Epidermal melanocyte (primary cell): ENCODE results near the gene SLC22A23.

Experiments used
- DNase-seq: peaks from one replicate; pipeline ENCODE4 v3.0.0; 2011; ENCODE audit warnings: low spot score; ENCODE audit not compliant: insufficient read length

Gene SLC22A23

GRCh38 chr6:3471711-3472110, 14.9 kb upstream of the SLC22A23 start:
- no peak for DNase-seq

GRCh38 chr6:3471286-3471685, 14.4 kb upstream of the SLC22A23 start:
- no peak for DNase-seq

- no peak for DNase-seq
Observed at GRCh38 chr6:3468585-3468984, 11.7 kb upstream of the SLC22A23 start.

GRCh38 chr6:3467996-3468395, 11.1 kb upstream of the SLC22A23 start:
- DNase-seq: no peak

- DNase-seq: no peak
Observed at GRCh38 chr6:3466488-3467219, 9.8 kb upstream of the SLC22A23 start.

- no peak for DNase-seq
Observed at GRCh38 chr6:3460253-3460652, 3.4 kb upstream of the SLC22A23 start.

GRCh38 chr6:3458706-3459421, 2.0 kb upstream of the SLC22A23 start:
- no peak for DNase-seq

- DNase-seq: no peak
Observed at GRCh38 chr6:3457710-3458602, 1.1 kb upstream of the SLC22A23 start.

- no peak for DNase-seq
Observed at GRCh38 chr6:3456395-3456897, 404 bp downstream of the SLC22A23 start.

- no peak for DNase-seq
Observed at GRCh38 chr6:3455569-3456394, 1.1 kb downstream of the SLC22A23 start.

GRCh38 chr6:3455147-3455568, 1.7 kb downstream of the SLC22A23 start:
- no peak for DNase-seq

- no peak for DNase-seq
Observed at GRCh38 chr6:3454273-3455010, 2.4 kb downstream of the SLC22A23 start.

GRCh38 chr6:3453413-3454272, 3.2 kb downstream of the SLC22A23 start:
- DNase-seq: no peak

GRCh38 chr6:3451498-3451897, 5.4 kb downstream of the SLC22A23 start:
- no peak for DNase-seq

GRCh38 chr6:3450888-3451287, 6.0 kb downstream of the SLC22A23 start:
- DNase-seq: no peak

GRCh38 chr6:3449750-3450305, 7.0 kb downstream of the SLC22A23 start:
- DNase-seq: no peak

- DNase-seq: no peak
Observed at GRCh38 chr6:3449321-3449720, 7.5 kb downstream of the SLC22A23 start.

- no peak for DNase-seq
Observed at GRCh38 chr6:3447005-3447404, 9.8 kb downstream of the SLC22A23 start.

- no peak for DNase-seq
Observed at GRCh38 chr6:3446184-3446583, 10.7 kb downstream of the SLC22A23 start.
